ENCODE results near the gene CARD19. TPM values are rescaled to one million over a fixed set of nuclear protein-coding genes. Genes with fewer than 3 reads are reported as not detected.

The CARD19 gene
- total RNA-seq, 1 donor from 2014 or later: 95.7 TPM

- no peak for DNase-seq (ENCODE audit: low read depth, low spot score)
These were observed 31.5 kb upstream of the CARD19 start for GRCh38 chr9:93064392-93065134.

GRCh38 chr9:93065135-93065720 is 30.8 kb upstream of the CARD19 start:
- no peak for DNase-seq (ENCODE audit: low read depth, low spot score)

GRCh38 chr9:93066978-93067603 is 28.9 kb upstream of the CARD19 start:
- no peak for DNase-seq (ENCODE audit: low read depth, low spot score)

DNA sequence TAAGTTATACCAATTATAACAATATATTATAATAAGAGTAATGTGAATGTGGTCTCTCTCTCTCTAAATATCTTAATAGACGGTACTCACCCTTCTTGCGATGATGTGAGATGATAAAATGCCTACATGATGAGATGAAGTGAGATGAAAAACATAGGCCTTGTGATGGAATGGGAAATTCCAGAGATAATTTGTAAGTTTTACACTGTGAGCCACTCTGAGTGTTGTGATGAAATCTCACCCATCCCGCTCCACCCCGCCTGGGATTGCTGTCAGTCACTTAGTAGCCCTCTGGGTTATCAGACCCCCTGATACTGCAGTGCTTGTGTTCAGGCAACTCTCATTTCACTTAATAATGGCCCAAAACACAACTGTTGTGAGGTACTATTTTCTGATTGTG is 27.1 kb upstream of the CARD19 start:
- no peak for DNase-seq (ENCODE audit: low read depth, low spot score)

DNA sequence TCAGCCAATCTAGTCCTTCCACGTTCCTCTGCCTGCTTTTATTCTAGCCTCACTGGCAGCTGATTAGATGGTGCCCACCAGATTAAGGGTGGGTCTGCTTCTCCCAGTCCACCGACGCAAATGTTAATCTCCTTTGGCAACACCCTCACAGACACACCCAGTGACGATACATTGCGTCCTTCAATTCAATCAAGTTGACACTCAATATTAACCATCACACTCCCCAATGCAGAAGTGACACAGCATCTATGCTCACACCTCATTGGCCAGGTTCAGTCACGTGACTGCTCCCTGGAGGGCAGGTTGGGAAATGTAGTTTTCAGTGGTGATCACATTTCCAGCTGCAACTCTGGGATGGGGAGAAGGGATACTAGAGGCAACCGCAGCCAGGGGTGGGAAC is 24.6 kb upstream of the CARD19 start:
- no peak for DNase-seq (ENCODE audit: low read depth, low spot score)

DNA sequence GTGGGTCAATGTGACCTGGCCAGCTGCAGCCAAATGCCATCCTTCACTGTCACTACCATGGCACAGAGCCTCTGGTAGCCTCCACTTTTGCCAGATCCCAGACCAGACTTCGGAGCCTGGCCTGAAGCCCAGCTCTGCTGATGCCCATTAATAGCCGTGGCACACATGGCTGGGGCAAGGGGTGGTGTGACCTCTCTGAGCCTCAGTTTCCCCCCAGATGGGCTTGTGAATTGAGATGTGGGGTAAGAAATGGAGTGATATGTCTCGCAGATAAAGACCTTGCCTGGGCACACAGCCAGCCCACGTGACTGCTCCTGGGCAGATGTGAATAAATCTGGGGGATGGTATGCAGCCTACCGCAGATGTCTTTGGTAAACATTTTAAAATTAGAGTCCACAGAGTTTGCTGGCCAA is 23.6 kb upstream of the CARD19 start:
- DNase-seq (ENCODE audit: low read depth, low spot score): no peak

GRCh38 chr9:93076101-93076791 is 19.8 kb upstream of the CARD19 start:
- DNase-seq (ENCODE audit: low read depth, low spot score): no peak

DNA sequence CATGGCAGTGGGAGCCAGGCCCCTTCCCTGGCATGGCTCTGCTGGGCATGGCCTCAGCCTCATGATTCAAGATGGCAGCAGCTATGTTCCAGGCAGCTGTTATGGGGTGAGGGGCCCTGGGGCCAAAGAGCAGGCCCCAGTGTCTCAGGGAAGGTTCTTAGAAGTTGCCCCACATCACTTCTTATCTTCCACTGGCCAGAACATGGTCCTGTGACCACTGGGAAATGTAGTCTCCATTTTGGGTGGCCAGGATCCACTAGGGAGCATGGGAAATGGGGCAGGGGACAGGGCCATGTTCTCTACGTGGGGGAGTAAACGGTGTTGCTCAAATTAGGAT is 19.3 kb upstream of the CARD19 start:
- DNase-seq (ENCODE audit: low read depth, low spot score): no peak

GRCh38 chr9:93077367-93077766 is 18.6 kb upstream of the CARD19 start:
- DNase-seq (ENCODE audit: low read depth, low spot score): no peak

GRCh38 chr9:93077811-93078210 is 18.2 kb upstream of the CARD19 start:
- DNase-seq (ENCODE audit: low read depth, low spot score): no peak

GRCh38 chr9:93079371-93079770 is 16.6 kb upstream of the CARD19 start:
- DNase-seq (ENCODE audit: low read depth, low spot score): no peak

DNA sequence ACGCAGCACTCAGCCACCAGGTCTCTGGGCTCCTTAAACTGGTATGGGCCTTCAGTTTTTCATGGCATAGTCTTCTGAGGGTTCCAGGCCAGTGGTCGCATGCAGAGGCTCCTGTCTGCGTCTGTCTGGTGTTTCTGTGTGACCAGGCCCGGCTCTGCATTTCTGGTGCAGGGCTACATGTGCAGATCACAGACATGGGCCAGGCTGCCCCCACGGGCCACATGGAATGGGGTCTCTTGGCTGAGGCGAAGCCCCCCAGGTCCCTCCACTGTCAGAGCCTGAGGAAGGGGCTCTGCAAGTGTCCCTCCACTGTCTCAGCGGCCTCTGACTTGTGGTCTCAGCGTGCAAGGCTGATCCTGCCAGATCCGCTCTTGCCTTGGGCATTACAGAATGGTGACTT is 15.6 kb upstream of the CARD19 start:
- DNase-seq (ENCODE audit: low read depth, low spot score): no peak

DNA sequence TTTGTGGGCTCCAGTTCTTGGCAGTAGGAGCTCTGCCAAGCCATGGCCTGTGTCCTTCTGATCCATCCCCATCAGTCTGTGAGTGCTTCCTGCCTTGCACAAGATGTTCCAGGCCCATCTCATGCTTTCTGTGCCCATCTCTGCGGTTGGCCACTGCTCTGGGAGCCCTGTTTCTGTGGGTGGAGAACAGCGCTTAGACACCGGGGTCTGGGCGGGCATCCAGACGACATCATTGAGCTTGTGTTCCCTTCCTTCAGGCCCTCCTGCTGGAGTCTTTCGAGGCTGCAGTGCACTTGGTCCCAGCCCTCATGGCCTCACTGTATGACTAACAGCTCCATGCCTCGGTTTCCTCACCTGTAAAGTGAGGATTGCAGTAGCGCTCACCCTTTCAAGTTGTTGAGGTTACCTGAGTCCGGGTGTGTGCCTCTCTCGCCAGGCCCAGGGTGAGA is 14.9 kb upstream of the CARD19 start:
- no peak for DNase-seq (ENCODE audit: low read depth, low spot score)

DNA sequence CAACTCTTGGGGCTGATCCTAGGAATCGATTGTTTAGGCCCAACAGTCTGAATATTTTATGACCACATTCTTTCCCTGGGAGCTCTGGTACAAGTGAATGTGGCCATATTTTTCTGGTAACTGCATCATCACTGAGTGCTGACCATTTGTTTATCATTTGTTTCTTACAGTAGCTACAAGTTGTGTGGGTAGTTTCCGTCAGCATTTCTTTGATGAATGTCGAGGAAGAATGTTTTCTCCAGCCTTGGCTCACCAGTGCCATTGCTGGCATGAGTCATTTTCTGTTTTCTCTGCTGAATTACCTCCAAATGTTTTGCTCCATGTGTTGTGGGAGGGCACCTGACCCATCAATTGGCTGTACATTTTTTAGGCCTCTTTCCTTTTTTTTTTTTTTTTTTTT is 14.1 kb upstream of the CARD19 start:
- DNase-seq (ENCODE audit: low read depth, low spot score): no peak

GRCh38 chr9:93082841-93083411 is 13.1 kb upstream of the CARD19 start:
- no peak for DNase-seq (ENCODE audit: low read depth, low spot score)

- DNase-seq (ENCODE audit: low read depth, low spot score): no peak
These were observed 12.2 kb upstream of the CARD19 start for GRCh38 chr9:93083592-93084470.

- DNase-seq (ENCODE audit: low read depth, low spot score): no peak
These were observed 11.5 kb upstream of the CARD19 start for GRCh38 chr9:93084471-93084881.

- DNase-seq (ENCODE audit: low read depth, low spot score): no peak
These were observed 10.3 kb upstream of the CARD19 start for GRCh38 chr9:93085676-93086075.

DNA sequence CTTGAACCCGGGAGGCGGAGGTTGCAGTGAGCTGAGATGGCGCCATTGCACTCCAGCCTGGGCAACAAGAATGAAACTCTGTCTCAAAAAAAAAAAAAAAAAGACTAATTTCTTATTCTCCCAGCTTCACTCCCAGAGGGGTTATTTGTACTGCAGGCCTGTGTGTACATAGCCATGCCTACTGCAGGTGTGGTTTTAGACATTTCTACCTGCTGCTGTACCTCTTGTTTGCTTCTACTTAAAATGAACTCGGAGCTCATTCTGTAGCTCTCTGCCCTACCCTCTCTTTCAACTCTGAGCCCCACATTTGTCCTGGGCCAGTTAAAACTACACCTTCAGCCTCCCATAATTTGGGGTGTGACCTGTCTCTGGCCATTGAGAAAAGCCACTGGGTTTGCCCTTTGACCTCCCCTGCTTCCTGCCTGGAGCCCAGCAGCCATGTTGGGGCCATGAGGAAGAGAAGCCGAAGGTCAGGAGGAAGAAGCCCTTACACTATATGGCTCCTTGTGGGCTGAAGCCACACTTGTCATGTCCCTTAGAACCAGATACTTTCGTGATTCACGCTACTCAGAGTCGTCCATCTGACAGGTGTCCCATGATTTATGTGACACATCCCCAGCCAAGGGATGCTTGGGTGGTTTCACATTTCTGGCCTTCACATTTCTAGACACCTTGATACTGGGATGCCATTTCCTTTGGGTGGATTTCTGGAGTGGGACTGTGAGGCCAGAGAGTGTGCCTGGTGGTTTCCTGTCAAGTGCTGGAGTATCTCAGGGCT is 9.4 kb upstream of the CARD19 start:
- no peak for DNase-seq (ENCODE audit: low read depth, low spot score)

DNA sequence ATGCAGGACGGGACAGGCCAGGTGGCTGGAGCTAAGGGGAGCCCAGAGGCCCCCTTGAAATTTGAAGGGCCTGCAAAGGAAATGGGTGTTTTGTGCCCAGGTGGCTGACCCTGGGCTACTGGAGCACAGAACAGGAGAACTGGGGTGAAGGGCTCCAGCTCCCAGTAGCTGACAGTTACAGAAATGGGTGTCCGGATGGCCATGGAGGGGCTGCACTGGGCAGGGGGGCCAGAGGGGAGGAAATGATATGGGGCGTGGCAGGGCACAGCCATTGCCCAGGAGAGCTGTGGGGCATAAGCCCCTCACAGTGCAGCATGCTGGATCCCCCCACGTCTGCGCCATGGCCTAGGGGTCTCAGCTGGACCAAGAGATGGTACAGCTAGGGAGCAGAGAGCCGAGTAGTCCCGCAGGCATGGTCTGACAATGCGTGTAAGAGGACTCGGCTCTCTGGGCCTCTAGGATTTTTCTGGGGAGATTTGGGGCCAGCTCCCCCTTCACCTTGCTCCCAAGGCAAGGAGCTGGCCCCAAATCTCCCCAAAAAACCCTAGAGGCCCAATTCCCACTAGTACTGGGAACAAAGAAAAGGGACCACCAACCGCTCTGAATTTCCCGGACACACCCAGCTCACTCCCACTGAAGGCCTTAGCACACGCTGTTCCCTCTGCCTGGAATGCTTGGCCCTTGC is 7.9 kb upstream of the CARD19 start:
- no peak for DNase-seq (ENCODE audit: low read depth, low spot score)
